Iris pigment epithelial cell (primary cell): ENCODE measurements around the gene DGKQ.
"Not testable (repeated sequence)": the region's sequence is repeated elsewhere in the genome, so short reads cannot be mapped to it uniquely, and the experiment has no call there.

Source experiments
- DNase-seq: peaks from one replicate; pipeline ENCODE4 v3.0.0-alpha.2; 2011; ENCODE audit warnings: low read depth

DGKQ gene

GRCh38 chr4:950136-951020 is 23.0 kb downstream of the DGKQ start:
- no peak for DNase-seq

GRCh38 chr4:949656-950055 is 23.7 kb downstream of the DGKQ start:
- DNase-seq = no peak

GRCh38 chr4:948936-949300 is 24.5 kb downstream of the DGKQ start:
- no peak for DNase-seq

GRCh38 chr4:948101-948935 is 25.1 kb downstream of the DGKQ start:
- DNase-seq = no peak

- DNase-seq = no peak
Measured at GRCh38 chr4:947491-947971, 25.8 kb downstream of the DGKQ start.

- no peak for DNase-seq
Measured at GRCh38 chr4:946517-947471, 26.6 kb downstream of the DGKQ start.

GRCh38 chr4:946103-946450 is 27.3 kb downstream of the DGKQ start:
- DNase-seq = no peak

- DNase-seq = peak; percentile 19
Measured at GRCh38 chr4:945274-946102, 27.9 kb downstream of the DGKQ start.

- not testable (repeated sequence) for DNase-seq
Measured at GRCh38 chr4:939508-939907, 33.9 kb downstream of the DGKQ start.

GRCh38 chr4:932713-933070 is 40.7 kb downstream of the DGKQ start:
- no peak for DNase-seq

- DNase-seq = peak; percentile 96
Measured at GRCh38 chr4:931960-932712, 41.2 kb downstream of the DGKQ start, which contains the start of the genes GAK and TMEM175. TSS of gene GAK (minus strand) at chr4:932316. CDS start at chr4:932187, 129 bp downstream. TSS of gene TMEM175 (plus strand) at chr4:932460. CDS start at chr4:947740, 15,280 bp downstream.

- DNase-seq = peak; percentile 62
Measured at GRCh38 chr4:931194-931959, 42.0 kb downstream of the DGKQ start.

- no peak for DNase-seq
Measured at GRCh38 chr4:930827-931193, 42.6 kb downstream of the DGKQ start.

- DNase-seq = peak; percentile 59
Measured at GRCh38 chr4:930028-930551, 43.3 kb downstream of the DGKQ start.

GRCh38 chr4:929096-929765 is 44.1 kb downstream of the DGKQ start:
- DNase-seq = no peak

GRCh38 chr4:927566-927965 is 45.8 kb downstream of the DGKQ start:
- DNase-seq = not testable (repeated sequence)

- DNase-seq = no peak
Measured at GRCh38 chr4:926538-926937, 46.8 kb downstream of the DGKQ start.

- DNase-seq = no peak
Measured at GRCh38 chr4:925771-926500, 47.4 kb downstream of the DGKQ start.
